ENCODE data around the gene TCEA3. TPM values are rescaled to one million over a fixed set of nuclear protein-coding genes. Genes with fewer than 3 reads are reported as not detected.

The TCEA3 gene
- not detected in 2 replicates for total RNA-seq

GRCh38 chr1:23424293-23425192 lies at the start of gene TCEA3:
Gene TCEA3, minus strand, starts transcription at chr1:23424748. Its CDS starts 115 bp downstream, at chr1:23424633.
- peaks cover 28% of the 10 kb centered on the region for H3K27me3 Mint-ChIP-seq
- CTCF ChIA-PET: no interaction called here
- peak within 1 kb of the TSS; percentile 83 for H3K4me3 Mint-ChIP-seq
- no peak for DNase-seq
- POLR2A ChIA-PET: interaction anchor here (0.6 kb wide), 2 partner anchors 118 to 1323 kb away, joined by 3 to 5 read pairs; no protein-coding TSS in a partner anchor
- H3K36me3 Mint-ChIP-seq (ENCODE audit: low read depth): no peaks in the 10 kb centered on the region
- no peak within 1 kb of the TSS for H3K27ac Mint-ChIP-seq
- no peaks in the 10 kb centered on the region for H3K9me3 Mint-ChIP-seq
- H3K4me1 Mint-ChIP-seq: peaks cover 16% of the 10 kb centered on the region
- peak; percentile 56 for ATAC-seq (ENCODE audit: low read depth)
- TF ChIP-seq, protein P1, sequence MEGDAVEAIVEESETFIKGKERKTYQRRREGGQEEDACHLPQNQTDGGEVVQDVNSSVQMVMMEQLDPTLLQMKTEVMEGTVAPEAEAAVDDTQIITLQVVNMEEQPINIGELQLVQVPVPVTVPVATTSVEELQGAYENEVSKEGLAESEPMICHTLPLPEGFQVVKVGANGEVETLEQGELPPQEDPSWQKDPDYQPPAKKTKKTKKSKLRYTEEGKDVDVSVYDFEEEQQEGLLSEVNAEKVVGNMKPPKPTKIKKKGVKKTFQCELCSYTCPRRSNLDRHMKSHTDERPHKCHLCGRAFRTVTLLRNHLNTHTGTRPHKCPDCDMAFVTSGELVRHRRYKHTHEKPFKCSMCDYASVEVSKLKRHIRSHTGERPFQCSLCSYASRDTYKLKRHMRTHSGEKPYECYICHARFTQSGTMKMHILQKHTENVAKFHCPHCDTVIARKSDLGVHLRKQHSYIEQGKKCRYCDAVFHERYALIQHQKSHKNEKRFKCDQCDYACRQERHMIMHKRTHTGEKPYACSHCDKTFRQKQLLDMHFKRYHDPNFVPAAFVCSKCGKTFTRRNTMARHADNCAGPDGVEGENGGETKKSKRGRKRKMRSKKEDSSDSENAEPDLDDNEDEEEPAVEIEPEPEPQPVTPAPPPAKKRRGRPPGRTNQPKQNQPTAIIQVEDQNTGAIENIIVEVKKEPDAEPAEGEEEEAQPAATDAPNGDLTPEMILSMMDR (IDR thresholded peaks at IDR 0.05): no peak
- intact Hi-C loops (cut with micrococcal nuclease): no loop called here

GRCh38 chr1:23473037-23473800 lies 48.7 kb upstream of the TCEA3 start:
- Mint-ChIP-seq H3K9me3 (no peaks in the 10 kb centered on the region), H3K4me3 (no peak overlapping the region), H3K27me3 (peaks cover 6% of the 10 kb centered on the region), H3K36me3 (ENCODE audit: low read depth) (no peaks in the 10 kb centered on the region), H3K27ac (no peak overlapping the region), H3K4me1 (no peaks in the 10 kb centered on the region)
- CTCF ChIA-PET: no interaction called here
- TF ChIP-seq, protein P1 (IDR thresholded peaks at IDR 0.05): no peak
- POLR2A ChIA-PET: no interaction called here
- ATAC-seq (ENCODE audit: low read depth) (no peak), DNase-seq (no peak)
- intact Hi-C loops (cut with micrococcal nuclease): no loop called here

GRCh38 chr1:23472351-23473036 lies 47.9 kb upstream of the TCEA3 start:
- Mint-ChIP-seq H3K27ac (no peak overlapping the region), H3K9me3 (no peaks in the 10 kb centered on the region)

DNA sequence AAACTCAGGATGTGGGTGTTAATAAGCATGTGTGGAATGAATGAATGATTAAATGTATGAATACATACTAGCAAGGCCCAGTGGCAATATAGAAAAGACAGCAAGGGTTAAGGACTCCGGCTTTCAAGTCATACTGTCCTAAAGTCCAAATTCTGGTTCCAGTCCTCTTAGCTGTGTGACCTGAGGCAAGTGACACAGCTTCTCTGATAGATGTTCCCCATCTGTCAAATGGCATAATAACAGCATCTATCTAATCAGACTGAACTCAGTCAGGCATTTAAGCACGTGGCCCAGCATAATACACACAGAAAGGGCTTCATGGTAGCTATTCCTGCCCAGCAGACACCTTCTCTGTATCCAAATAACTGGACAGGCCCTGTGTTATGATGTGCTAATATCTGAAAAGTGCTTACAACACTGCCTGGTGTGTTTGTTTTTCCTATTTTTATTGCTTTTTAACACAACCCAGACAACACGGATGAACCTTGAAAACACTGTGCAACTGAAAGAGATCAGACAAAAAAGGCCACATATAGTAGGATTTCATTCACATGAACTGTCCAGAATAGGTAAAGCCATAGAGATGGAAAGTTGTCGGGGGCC lies 47.0 kb upstream of the TCEA3 start:
- ChIA-PET POLR2A (no interaction called here), CTCF (no interaction called here)
- H3K4me3 Mint-ChIP-seq: no peak overlapping the region
- peaks cover 5% of the 10 kb centered on the region for H3K27me3 Mint-ChIP-seq
- H3K36me3 Mint-ChIP-seq (ENCODE audit: low read depth): no peaks in the 10 kb centered on the region
- H3K27ac Mint-ChIP-seq: no peak overlapping the region
- H3K9me3 Mint-ChIP-seq: no peaks in the 10 kb centered on the region
- TF ChIP-seq, protein P1 (IDR thresholded peaks at IDR 0.05): no peak
- H3K4me1 Mint-ChIP-seq: no peaks in the 10 kb centered on the region
- intact Hi-C loops (cut with micrococcal nuclease): no loop called here
- no peak for ATAC-seq (ENCODE audit: low read depth)
- DNase-seq: no peak

More at GRCh38 chr1:23472351-23473036, 47.9 kb upstream of the TCEA3 start:
- ChIA-PET POLR2A (no interaction called here), CTCF (no interaction called here)
- DNase-seq (no peak), ATAC-seq (ENCODE audit: low read depth) (no peak)
- H3K36me3 Mint-ChIP-seq (ENCODE audit: low read depth): no peaks in the 10 kb centered on the region
- TF ChIP-seq, protein P1 (IDR thresholded peaks at IDR 0.05): no peak
- H3K4me1 Mint-ChIP-seq: no peaks in the 10 kb centered on the region
- intact Hi-C loops (cut with micrococcal nuclease): no loop called here
- H3K4me3 Mint-ChIP-seq: no peak overlapping the region
- peaks cover 6% of the 10 kb centered on the region for H3K27me3 Mint-ChIP-seq

Measured in activated B cell treated with CpG ODN at 0.5 μM for 24 hours (primary cell).